Neutrophil (primary cell): Measurements from ENCODE around the gene SLC16A7.

Experiments used
- H3K27ac ChIP-seq: fragments of 200-600 bp; sonication (generic); 2 replicates; pipeline ENCODE4 v1.5.1; 2016; ENCODE audit warnings: mild to moderate bottlenecking, moderate library complexity
- H3K27me3 ChIP-seq: fragments of 200-600 bp; sonication (generic); 2 replicates; pipeline ENCODE4 v1.6.0; 2016; ENCODE audit warnings: mild to moderate bottlenecking
- H3K36me3 ChIP-seq: fragments of 200-600 bp; sonication (generic); 2 replicates; pipeline ENCODE4 v1.5.1; 2017
- H3K4me1 ChIP-seq, 2 experiments: fragments of 200-600 bp in 1 of 2; sonication (generic) in 1 of 2; 1 replicate in 1 of 2; 2 replicates in 1 of 2; pipeline versions ENCODE4 v1.5.1 to v1.6.1; 2013 to 2016; ENCODE audit warnings: low read depth in 1 of 2, low read length in 1 of 2, mild to moderate bottlenecking in 1 of 2, moderate library complexity in 1 of 2; ENCODE audit not compliant: control insufficient read depth in 1 of 2, insufficient read depth in 1 of 2
- H3K4me3 ChIP-seq, 2 experiments: fragments of 200-600 bp in 1 of 2; sonication (generic) in 1 of 2; 1 replicate in 1 of 2; 2 replicates in 1 of 2; pipeline ENCODE4 v1.5.1; 2013 to 2016; ENCODE audit warnings: low read depth in 1 of 2, low read length in 1 of 2, mild to moderate bottlenecking in 1 of 2, moderate library complexity in 1 of 2
- H3K9me3 ChIP-seq: fragments of 200-600 bp; sonication (generic); 2 replicates; pipeline ENCODE4 v1.5.1; 2016
- CTCF ChIP-seq: fragments of 200-600 bp; sonication (generic); IDR thresholded peaks from 2 replicates; pipeline ENCODE4 v1.5.1; 2016; ENCODE audit warnings: antibody characterized with exemption

Gene SLC16A7

GRCh38 chr12:59587710-59588109 lies 8.1 kb upstream of the SLC16A7 start:
- TF ChIP-seq CTCF, result no peak
- no peak overlapping the region for H3K4me3 ChIP-seq

GRCh38 chr12:59593761-59594160 lies 2.1 kb upstream of the SLC16A7 start:
- H3K36me3 ChIP-seq, result no peaks in the 10 kb centered on the region
- H3K4me3 ChIP-seq, result no peak overlapping the region
- H3K27ac ChIP-seq, result no peak overlapping the region
- no peak for TF ChIP-seq CTCF
- H3K4me1 ChIP-seq, result peaks cover 24 to 30% of the 10 kb centered on the region in 2 experiments
- no peaks in the 10 kb centered on the region for H3K9me3 ChIP-seq
- H3K27me3 ChIP-seq, result peaks cover 24% of the 10 kb centered on the region

More at GRCh38 chr12:59587710-59588109, 8.1 kb upstream of the SLC16A7 start:
- Histone ChIP-seq H3K27me3 (no peaks in the 10 kb centered on the region), H3K36me3 (no peaks in the 10 kb centered on the region), H3K4me1 (no peaks in the 10 kb centered on the region), H3K27ac (no peak overlapping the region), H3K9me3 (no peaks in the 10 kb centered on the region)

DNA sequence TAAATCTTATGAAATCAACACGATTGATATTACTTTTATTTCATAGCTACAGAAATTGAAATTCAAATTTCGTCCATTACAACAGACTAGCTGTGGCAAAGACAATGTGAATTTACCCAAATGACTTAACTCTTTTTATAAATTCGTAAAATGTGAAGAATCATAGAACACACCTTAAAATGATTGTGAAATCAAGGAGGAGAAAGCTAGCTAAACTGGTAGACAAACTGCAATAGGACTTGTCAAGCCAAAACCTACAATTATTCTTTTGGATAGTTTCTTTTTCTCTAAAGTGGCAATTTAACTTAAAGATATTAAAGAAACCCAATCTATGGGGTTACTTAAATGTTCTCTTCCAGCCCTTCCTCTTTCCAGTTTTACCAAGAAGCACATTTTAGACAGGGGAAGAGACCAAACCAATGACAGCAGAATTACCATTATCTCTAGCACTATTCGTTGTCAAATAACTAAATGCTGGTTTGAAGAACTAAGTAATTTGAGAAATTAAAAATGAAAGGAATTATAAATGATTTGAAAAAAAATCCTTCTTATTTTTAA lies 807 bp upstream of the SLC16A7 start:
- TF ChIP-seq CTCF, result no peak
- peak overlapping the region; percentile 54 to 65 for H3K4me3 ChIP-seq
- peaks cover 24% of the 10 kb centered on the region for H3K27me3 ChIP-seq
- no peak overlapping the region for H3K27ac ChIP-seq
- H3K36me3 ChIP-seq, result no peaks in the 10 kb centered on the region
- H3K4me1 ChIP-seq, result peaks cover 24 to 30% of the 10 kb centered on the region in 2 experiments
- no peaks in the 10 kb centered on the region for H3K9me3 ChIP-seq

DNA sequence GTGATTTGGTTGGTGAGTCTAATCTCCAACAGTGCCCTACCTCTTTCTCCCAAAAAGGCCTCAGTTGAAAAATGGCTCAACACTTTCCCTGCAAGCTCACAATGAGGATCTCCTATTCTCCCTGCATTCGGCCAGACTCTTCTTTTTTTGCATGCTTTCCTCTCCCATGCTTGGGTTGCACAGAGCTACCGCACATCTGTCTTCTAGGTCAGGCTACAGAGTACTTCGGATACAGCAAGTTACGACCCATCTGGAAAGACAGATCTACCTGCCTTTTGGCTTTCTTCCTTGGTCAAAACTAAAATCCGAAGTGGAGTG lies 305 bp upstream of the SLC16A7 start:
- Histone ChIP-seq H3K4me1 (peaks cover 24 to 30% of the 10 kb centered on the region in 2 experiments), H3K27me3 (peaks cover 24% of the 10 kb centered on the region), H3K9me3 (no peaks in the 10 kb centered on the region), H3K27ac (no peak overlapping the region), H3K36me3 (no peaks in the 10 kb centered on the region), H3K4me3 (peak overlapping the region; percentile 54 to 65)
- no peak for TF ChIP-seq CTCF

- H3K4me1 ChIP-seq, result peaks cover 24 to 30% of the 10 kb centered on the region in 2 experiments
These were observed 1.6 kb downstream of the SLC16A7 start for GRCh38 chr12:59597385-59597781.

More at GRCh38 chr12:59597385-59597781, 1.6 kb downstream of the SLC16A7 start:
- Histone ChIP-seq H3K36me3 (no peaks in the 10 kb centered on the region), H3K27me3 (peaks cover 24% of the 10 kb centered on the region), H3K4me3 (peak overlapping the region in 1 of 2 experiments; percentile 65), H3K9me3 (no peaks in the 10 kb centered on the region), H3K27ac (no peak overlapping the region)
- TF ChIP-seq CTCF, result no peak
